HG03565 (cell line): ENCODE measurements around the gene SLC7A7.
"Not testable (repeated sequence)": the region's sequence is repeated elsewhere in the genome, so short reads cannot be mapped to it uniquely, and the experiment has no call there.

Experiments used
- ATAC-seq: cut with Tn5 transposase; IDR thresholded peaks from one replicate; pipeline ENCODE4 v1.9.1; 2021; ENCODE audit warnings: mild to moderate bottlenecking, moderate library complexity; ENCODE audit not compliant: unreplicated experiment

The SLC7A7 gene

GRCh38 chr14:22794551-22794951, 20.7 kb downstream of the SLC7A7 start:
- ATAC-seq = no peak

- ATAC-seq = no peak
These were observed 21.3 kb downstream of the SLC7A7 start for GRCh38 chr14:22793976-22794375.

- not testable (repeated sequence) for ATAC-seq
These were observed 21.7 kb downstream of the SLC7A7 start for GRCh38 chr14:22793550-22793949.

- ATAC-seq = no peak
These were observed 23.1 kb downstream of the SLC7A7 start for GRCh38 chr14:22792158-22792557.

- ATAC-seq = no peak
These were observed 23.9 kb downstream of the SLC7A7 start for GRCh38 chr14:22791301-22791700.

- ATAC-seq = no peak
These were observed 28.6 kb downstream of the SLC7A7 start for GRCh38 chr14:22786685-22787084.

GRCh38 chr14:22781301-22781991, 33.8 kb downstream of the SLC7A7 start:
- no peak for ATAC-seq

GRCh38 chr14:22780941-22781300, 34.3 kb downstream of the SLC7A7 start:
- no peak for ATAC-seq

GRCh38 chr14:22780105-22780679, 35.0 kb downstream of the SLC7A7 start:
- ATAC-seq = no peak

- ATAC-seq = no peak
These were observed 37.2 kb downstream of the SLC7A7 start for GRCh38 chr14:22778084-22778483.

GRCh38 chr14:22776849-22777248, 38.4 kb downstream of the SLC7A7 start:
- ATAC-seq = not testable (repeated sequence)

GRCh38 chr14:22776215-22776614, 39.0 kb downstream of the SLC7A7 start:
- no peak for ATAC-seq

GRCh38 chr14:22774011-22774706, 41.1 kb downstream of the SLC7A7 start:
- ATAC-seq = no peak

- ATAC-seq = no peak
These were observed 41.8 kb downstream of the SLC7A7 start for GRCh38 chr14:22773162-22774010.

GRCh38 chr14:22772725-22773124, 42.5 kb downstream of the SLC7A7 start:
- ATAC-seq = no peak

- no peak for ATAC-seq
These were observed 44.6 kb downstream of the SLC7A7 start for GRCh38 chr14:22770481-22771187.

- ATAC-seq = no peak
These were observed 45.9 kb downstream of the SLC7A7 start for GRCh38 chr14:22769369-22769768.

- no peak for ATAC-seq
These were observed 46.3 kb downstream of the SLC7A7 start for GRCh38 chr14:22768947-22769346.

GRCh38 chr14:22767323-22767589, 48.0 kb downstream of the SLC7A7 start:
- no peak for ATAC-seq

- ATAC-seq = peak; percentile 61
These were observed 48.5 kb downstream of the SLC7A7 start, which contains the start of gene OXA1L for GRCh38 chr14:22766457-22767322. TSS of gene OXA1L (plus strand) at chr14:22766688. CDS start at chr14:22766702, 14 bp downstream.
